Activated naive CD4-positive, alpha-beta T cell (primary cell): ENCODE measurements around the gene C4B.
"Not testable (repeated sequence)": the region's sequence is repeated elsewhere in the genome, so short reads cannot be mapped to it uniquely, and the experiment has no call there.

ENCODE experiments used
- DNase-seq, 4 experiments: peaks; one replicate each; lab custom pipeline; 2025; lab: John Stamatoyannopoulos, UW

C4B gene

DNA sequence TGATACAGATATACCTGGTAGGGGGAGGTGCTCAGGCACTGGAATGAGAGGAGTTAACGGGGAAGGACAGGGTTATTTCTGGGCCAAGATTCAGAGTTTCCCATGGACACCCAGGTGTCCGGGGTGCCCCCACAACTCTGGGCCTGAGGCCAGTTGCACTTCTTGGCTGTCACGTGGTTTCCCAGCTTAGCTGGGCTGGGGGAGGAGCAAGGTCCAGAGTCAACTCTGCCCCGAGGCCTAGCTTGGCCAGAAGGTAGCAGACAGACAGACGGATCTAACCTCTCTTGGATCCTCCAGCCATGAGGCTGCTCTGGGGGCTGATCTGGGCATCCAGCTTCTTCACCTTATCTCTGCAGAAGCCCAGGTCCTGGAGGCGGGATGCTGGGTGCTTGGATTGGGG lies at the start of gene C4B:
Gene C4B (plus strand): TSS at position 249 of the 400 bp plus-strand sequence. CDS start 51 bp downstream, at position 300.
- not testable (repeated sequence) for DNase-seq

DNA sequence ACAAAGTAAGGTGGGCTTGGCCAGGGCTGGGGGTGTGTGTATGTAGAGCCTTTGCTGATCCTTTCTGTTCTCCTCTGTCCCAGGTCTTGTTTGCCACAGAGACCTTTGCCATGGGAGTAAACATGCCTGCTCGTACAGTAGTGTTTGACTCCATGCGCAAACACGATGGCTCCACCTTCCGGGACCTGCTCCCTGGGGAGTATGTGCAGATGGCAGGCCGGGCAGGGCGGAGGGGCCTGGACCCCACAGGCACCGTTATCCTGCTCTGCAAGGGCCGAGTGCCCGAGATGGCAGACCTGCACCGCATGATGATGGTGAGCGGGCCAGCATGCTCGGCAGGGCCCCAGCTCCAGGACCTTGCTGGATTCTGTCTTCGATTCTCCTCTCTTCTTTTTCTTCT lies 48.9 kb upstream of the C4B start:
- no peak for DNase-seq

DNA sequence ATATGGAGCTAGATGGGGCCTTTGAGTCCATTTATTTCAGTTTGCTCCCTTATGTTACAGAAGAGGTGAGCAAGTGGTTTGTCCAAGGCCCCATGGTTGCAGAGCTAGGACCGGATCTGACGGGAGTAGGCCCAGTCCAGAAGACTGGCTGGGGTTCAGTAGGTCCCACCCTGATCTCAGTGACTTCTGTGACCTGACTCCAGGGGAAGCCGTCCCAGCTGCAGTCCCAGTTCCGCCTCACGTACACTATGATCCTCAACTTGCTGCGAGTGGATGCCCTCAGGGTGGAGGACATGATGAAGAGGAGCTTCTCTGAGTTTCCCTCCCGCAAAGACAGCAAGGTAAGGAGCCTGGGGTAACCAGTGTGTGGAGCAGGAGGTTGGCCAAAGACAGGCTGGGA lies 48.1 kb upstream of the C4B start:
- DNase-seq: no peak

- no peak for DNase-seq
Observed at GRCh38 chr6:31966997-31967925, 47.3 kb upstream of the C4B start.

DNA sequence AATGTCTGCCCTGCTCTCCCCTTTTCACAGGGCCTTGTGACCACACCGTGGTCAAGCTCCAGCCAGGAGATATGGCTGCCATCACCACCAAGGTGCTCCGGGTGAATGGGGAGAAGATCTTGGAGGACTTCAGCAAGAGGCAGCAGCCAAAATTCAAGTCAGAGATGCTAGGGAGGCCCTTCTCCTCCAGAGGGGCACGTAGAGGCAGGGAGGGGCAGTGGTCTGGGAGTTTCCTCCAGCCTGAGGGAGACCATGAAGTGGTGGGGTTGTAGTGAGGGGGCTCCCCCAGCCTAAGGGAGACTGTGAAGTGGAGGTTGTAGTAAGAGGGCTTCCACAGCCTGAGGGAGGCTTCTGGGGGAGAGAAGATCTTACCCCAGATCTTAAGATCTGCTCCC lies 46.7 kb upstream of the C4B start:
- DNase-seq: no peak

GRCh38 chr6:31968326-31968725 lies 46.3 kb upstream of the C4B start:
- DNase-seq: no peak

DNA sequence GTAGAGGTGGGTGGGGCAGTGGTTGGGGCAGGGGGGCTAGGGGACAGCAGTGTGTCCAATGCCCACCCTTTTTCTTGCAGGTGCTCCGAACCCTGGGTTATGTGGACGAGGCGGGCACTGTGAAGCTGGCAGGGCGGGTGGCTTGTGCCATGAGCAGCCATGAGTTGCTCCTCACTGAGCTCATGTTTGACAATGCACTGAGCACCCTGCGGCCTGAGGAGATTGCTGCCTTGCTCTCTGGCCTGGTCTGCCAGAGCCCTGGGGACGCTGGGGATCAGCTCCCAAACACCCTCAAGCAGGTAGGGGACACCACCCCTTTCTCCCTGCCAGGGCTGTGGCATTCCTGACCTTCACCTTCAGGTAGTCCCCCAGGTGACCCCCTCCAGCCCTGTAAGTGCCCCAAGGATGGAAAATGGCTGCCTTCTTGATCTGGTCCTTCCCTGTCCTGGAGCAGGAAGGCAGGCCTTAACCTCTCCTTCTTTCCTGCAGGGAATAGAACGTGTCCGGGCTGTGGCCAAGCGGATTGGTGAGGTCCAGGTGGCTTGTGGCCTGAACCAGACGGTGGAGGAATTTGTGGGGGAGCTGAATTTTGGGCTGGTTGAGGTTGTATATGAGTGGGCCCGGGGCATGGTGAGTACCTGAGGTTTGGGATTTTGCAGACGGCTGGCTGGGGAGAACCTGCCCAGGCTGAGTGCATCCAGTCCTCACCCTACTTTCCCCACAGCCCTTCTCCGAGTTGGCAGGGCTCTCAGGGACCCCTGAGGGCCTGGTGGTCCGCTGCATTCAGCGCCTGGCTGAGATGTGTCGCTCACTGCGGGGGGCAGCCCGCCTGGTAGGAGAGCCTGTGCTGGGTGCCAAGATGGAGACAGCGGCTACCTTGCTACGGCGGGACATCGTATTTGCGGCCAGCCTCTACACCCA lies 45.5 kb upstream of the C4B start:
- no peak for DNase-seq

- no peak for DNase-seq
Observed at GRCh38 chr6:31969712-31970603, 44.6 kb upstream of the C4B start.

DNA sequence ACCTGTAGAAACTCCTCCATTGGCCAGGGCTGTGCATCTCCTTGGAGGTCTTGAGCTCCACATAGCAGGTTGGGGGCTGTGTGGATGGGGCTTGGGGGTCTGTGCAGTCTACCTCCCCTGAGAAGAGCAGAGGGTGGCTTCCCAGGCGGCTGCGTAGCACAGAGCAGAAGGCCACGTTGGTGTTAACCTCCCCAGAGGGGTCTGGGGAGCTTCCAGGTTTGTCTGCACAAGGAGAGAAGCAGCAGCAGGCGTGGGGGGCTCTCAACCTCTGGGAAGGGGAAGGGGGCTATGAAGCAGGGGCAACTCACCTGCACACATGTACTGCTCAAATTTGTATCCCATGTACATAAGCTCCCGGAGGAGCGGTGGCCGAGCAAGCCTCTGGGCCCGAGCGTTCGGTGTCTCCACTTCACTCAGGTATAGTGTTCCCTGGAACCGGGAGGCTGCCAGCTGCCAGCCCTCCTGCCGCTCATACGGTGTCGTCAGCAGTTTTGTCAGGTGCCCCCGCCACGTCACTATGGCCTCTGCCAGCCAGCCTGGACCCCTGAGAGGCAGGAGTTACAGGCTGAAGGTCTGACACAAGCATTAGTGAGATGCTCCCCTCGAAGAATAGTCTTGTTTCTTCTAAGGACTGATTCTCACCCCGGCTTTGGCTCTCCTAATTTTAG lies 43.9 kb upstream of the C4B start:
- DNase-seq: no peak

DNA sequence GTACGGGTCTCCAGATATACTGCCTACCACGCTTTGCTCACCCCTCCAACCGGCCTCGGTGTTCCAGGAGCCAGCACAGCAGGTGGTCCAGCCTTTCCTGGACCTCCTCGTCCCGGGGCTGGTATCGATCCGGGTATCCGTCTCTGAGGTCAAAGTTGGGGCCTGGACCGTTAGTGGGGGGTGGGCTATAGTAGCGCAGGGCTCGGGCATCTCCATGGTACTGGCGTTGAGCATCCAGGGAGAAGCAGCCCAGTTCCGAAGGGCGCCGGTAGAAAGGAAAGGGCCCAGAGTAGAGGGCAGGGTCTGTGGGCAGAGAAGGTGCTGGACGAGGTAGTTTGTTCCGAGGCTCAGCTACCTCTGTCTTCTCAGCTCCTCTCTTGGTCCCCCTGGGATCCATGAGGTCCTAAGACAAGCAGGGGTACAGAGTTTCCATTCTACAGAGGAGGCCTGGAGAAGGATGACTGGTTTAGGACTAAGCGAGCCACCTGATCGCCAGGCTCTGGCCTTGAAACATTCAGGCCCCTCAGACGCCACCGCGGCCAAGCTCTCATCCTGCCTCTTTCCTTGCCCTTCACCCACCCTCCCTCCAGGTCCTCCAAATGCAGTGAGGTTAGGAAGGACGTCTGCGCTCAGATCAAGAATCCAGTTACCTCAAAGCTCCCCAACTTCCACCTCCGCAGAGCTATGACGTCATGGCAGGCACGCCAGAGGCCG lies 43.2 kb upstream of the C4B start:
- no peak for DNase-seq

DNA sequence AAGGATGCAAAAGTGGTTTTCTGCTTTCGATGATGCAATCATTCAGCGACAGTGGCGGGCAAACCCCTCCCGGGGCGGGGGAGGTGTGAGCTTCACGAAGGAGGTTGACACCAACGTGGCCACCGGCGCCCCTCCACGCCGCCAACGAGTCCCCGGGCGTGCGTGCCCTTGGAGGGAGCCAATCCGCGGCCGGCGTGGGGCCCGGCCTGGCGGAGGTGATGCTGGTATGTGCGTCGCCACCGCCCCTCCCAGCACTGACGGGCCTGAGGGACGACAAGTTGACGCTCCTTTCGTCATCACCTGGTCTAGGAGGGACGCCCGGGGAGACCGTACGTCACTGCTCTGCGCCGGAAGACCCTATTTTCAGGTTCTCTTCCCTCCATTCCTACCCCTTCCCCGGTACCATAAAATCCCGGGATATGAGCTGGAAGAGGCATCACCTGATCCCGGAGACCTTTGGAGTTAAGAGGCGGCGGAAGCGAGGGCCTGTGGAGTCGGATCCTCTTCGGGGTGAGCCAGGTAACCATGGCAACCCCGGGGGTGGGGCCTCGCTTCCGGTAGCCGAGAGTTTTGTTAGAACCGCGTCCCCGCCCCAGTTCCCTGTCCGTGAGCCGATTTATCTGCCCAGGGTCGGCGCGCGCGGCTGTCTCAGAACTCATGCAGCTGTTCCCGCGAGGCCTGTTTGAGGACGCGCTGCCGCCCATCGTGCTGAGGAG lies 42.4 kb upstream of the C4B start, which contains the start of gene DXO:
Gene DXO (minus strand): TSS at position 146 of the 716 bp plus-strand sequence. CDS start 463 bp downstream, outside the sequence.
- peak; percentile 93 to 98 (median 95) for DNase-seq

GRCh38 chr6:31972709-31973350 lies 41.8 kb upstream of the C4B start:
- DNase-seq: no peak

- not testable (repeated sequence) for DNase-seq
Observed at GRCh38 chr6:31976065-31976464, 38.5 kb upstream of the C4B start.

- no peak for DNase-seq
Observed at GRCh38 chr6:31977816-31978431, 36.7 kb upstream of the C4B start.

DNA sequence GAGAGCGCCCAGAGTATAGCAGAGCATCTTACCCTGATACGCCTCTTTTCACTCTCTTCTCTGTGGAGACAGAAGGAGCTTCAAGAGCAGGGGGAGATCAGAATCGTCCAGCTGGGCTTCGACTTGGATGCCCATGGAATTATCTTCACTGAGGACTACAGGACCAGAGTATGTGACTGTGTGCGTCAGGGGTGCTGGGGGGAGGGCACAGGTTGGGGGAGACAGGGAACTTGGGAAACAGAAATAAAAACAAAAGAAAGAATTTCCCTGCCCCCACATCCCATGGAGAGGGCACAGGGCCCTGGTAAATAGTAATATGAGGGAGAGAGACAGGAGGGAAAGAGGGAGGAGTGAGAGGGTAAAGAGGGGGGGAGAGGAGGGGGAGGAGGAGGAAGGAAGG lies 35.8 kb upstream of the C4B start:
- no peak for DNase-seq

DNA sequence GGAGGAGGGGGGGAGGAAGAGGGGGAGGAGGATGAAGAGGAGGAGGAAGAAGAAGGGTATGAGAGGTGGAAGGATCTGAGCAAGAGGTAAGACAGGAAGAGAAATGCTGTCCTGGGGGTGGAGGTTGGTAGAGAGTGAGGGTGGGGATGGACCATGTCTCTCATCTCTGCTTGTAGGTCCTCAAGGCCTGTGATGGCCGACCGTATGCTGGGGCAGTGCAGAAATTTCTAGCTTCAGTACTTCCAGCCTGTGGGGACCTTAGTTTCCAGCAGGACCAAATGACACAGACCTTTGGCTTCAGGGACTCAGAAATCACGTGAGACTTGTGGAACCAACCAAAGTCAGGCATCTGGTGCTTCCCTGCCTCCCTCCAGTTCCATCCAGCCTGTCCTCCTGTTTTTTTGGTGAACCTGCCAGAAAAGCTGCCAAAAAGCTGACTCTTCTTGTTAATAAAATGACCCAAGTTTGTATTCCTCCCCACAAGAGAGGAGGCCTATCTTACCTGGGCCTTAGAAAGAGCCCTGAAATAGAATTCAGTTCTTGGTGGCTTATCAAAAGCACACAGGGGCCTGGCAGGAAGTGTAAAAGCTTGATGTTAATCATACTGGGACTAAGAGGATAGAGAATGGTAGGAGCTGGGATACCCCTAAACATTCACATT lies 35.2 kb upstream of the C4B start:
- no peak for DNase-seq

DNA sequence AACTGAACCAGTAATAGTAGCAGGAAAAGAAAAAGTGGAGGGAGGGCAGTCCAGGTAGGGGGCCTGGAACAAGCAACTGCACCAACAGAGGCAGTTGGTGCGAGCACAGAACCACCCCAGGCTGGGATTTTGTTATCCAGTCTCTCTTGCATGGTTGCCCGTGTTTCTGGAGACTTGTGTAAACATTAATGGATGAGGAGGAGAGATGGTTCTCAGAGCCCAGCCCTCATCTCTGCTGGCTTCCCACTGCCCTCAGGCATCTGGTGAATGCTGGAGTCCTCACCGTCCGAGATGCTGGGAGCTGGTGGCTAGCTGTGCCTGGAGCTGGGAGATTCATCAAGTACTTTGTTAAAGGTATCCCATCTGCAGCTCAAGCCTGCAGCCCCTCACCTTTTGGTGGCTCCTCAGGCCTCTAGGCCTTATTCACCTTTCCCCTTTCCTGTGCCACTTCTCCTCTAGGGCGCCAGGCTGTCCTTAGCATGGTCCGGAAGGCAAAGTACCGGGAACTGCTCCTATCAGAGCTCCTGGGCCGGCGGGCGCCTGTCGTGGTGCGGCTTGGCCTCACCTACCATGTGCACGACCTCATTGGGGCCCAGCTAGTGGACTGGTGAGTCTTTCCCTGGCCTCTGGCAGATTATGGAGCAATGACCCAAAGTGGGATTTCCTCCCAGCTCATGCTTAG lies 34.3 kb upstream of the C4B start:
- not testable (repeated sequence) for DNase-seq

DNA sequence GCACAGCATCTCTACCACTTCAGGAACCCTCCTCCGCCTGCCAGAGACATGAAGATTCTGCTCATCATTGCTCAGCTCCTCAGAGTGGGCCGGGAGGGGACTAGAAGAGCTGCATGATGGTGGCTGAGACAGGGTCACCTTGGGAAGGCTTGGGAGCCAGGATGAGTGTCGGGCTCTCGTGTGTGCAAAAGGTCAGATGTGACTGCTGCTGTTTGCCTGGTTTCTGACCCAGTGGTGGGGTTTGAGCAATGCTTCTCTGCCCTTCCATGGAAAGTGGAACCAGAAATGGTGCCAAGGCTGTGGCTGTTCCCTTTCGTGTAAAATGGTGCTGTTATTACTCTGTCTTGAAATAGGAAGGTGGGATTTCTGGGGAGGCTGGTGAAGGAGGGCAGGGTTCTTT lies 33.6 kb upstream of the C4B start:
- DNase-seq: not testable (repeated sequence)
